PC-9 (cell line): ENCODE data around the gene PIK3R1.

Experiments
- CTCF ChIP-seq: fragments of 200-600 bp; sonication (generic); conservative IDR thresholded peaks from 2 replicates; pipeline ENCODE4 v1.6.1; 2017; ENCODE audit warnings: mixed run types, antibody characterized with exemption, mild to moderate bottlenecking, moderate library complexity
- EZH2 ChIP-seq: fragments of 200-600 bp; sonication (generic); IDR thresholded peaks from 2 replicates; pipeline ENCODE4 v1.8.0; 2017; ENCODE audit warnings: antibody characterized with exemption, low read depth

GRCh38 chr5:68285851-68286611, 70.5 kb downstream of the PIK3R1 start:
- TF ChIP-seq CTCF (peak; percentile 96), EZH2 (no peak)
